PFSK-1 (cell line): ENCODE measurements around the gene KLK6.

Experiments
- FOXP2 ChIP-seq: optimal IDR thresholded peaks from 2 replicates; pipeline ENCODE3; 2011; ENCODE audit warnings: borderline replicate concordance, control low read depth, inconsistent platforms; ENCODE audit not compliant: insufficient read depth; ENCODE audit errors: extremely low read length, extremely low read depth
- POLR2AphosphoS5 ChIP-seq: IDR thresholded peaks from 2 replicates; pipeline ENCODE4 v1.6.1; 2012; ENCODE audit warnings: low read depth, mild to moderate bottlenecking, control low read depth, low read length, moderate library complexity
- SIN3A ChIP-seq: IDR thresholded peaks from 2 replicates; pipeline ENCODE4 v1.6.1; 2012; ENCODE audit warnings: mild to moderate bottlenecking, low read length, moderate library complexity, borderline replicate concordance; ENCODE audit not compliant: insufficient read depth
- TAF1 ChIP-seq: IDR thresholded peaks from 2 replicates; pipeline ENCODE4 v1.6.1; 2012; ENCODE audit warnings: low read length, control low read depth, borderline replicate concordance; ENCODE audit not compliant: insufficient read depth
- TF ChIP-seq, protein P1 (sequence below), 2 experiments: IDR thresholded peaks; 2 replicates each; pipeline versions ENCODE4 v1.6.1 to v1.8.0; 2011 to 2012; ENCODE audit warnings: low read depth in 2 of 2, low read length in 2 of 2, control low read depth in 1 of 2, inconsistent platforms in 1 of 2, mild to moderate bottlenecking in 1 of 2, moderate library complexity in 1 of 2; ENCODE audit not compliant: insufficient read depth in 1 of 2

DNA sequence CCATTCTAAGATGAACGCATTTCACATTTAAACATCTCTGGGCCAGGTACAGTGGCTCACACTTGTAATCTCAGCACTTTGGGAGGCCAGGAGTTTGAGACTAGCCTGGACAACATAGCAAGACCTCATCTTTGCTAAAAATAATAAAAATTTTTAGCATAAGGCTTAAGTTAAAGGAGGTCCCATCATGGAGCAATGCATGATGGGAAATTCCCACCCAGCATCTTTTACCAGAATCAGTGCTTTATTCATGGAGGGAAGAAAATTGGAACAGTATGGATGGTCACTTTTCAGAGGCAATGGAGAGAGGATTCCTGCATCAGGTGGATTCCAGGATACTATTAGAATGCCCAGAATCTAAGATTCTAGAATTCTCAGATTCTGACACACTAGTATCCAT is 35.9 kb upstream of the KLK6 start:
- TF ChIP-seq SIN3A (no peak), POLR2AphosphoS5 (no peak), TAF1 (no peak), FOXP2 (no peak)
- TF ChIP-seq, protein P1, sequence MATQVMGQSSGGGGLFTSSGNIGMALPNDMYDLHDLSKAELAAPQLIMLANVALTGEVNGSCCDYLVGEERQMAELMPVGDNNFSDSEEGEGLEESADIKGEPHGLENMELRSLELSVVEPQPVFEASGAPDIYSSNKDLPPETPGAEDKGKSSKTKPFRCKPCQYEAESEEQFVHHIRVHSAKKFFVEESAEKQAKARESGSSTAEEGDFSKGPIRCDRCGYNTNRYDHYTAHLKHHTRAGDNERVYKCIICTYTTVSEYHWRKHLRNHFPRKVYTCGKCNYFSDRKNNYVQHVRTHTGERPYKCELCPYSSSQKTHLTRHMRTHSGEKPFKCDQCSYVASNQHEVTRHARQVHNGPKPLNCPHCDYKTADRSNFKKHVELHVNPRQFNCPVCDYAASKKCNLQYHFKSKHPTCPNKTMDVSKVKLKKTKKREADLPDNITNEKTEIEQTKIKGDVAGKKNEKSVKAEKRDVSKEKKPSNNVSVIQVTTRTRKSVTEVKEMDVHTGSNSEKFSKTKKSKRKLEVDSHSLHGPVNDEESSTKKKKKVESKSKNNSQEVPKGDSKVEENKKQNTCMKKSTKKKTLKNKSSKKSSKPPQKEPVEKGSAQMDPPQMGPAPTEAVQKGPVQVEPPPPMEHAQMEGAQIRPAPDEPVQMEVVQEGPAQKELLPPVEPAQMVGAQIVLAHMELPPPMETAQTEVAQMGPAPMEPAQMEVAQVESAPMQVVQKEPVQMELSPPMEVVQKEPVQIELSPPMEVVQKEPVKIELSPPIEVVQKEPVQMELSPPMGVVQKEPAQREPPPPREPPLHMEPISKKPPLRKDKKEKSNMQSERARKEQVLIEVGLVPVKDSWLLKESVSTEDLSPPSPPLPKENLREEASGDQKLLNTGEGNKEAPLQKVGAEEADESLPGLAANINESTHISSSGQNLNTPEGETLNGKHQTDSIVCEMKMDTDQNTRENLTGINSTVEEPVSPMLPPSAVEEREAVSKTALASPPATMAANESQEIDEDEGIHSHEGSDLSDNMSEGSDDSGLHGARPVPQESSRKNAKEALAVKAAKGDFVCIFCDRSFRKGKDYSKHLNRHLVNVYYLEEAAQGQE (IDR thresholded peaks at IDR 0.05; ENCODE audit: insufficient read depth in 1 of 2, low read depth in 2 of 2, low read length in 2 of 2): no peak
